WI38 (cell line): ENCODE data around the gene SAMD5.

Source experiments
- H3K4me3 ChIP-seq: 2 replicates; pipeline ENCODE4 v1.5.1; 2011; ENCODE audit warnings: low read depth, mild to moderate bottlenecking, control low read depth, low read length
- TF ChIP-seq, protein P1 (sequence below): IDR thresholded peaks from 2 replicates; pipeline ENCODE4 v1.5.1; 2012; ENCODE audit warnings: low read depth, mild to moderate bottlenecking, control low read depth, low read length

SAMD5 gene

DNA sequence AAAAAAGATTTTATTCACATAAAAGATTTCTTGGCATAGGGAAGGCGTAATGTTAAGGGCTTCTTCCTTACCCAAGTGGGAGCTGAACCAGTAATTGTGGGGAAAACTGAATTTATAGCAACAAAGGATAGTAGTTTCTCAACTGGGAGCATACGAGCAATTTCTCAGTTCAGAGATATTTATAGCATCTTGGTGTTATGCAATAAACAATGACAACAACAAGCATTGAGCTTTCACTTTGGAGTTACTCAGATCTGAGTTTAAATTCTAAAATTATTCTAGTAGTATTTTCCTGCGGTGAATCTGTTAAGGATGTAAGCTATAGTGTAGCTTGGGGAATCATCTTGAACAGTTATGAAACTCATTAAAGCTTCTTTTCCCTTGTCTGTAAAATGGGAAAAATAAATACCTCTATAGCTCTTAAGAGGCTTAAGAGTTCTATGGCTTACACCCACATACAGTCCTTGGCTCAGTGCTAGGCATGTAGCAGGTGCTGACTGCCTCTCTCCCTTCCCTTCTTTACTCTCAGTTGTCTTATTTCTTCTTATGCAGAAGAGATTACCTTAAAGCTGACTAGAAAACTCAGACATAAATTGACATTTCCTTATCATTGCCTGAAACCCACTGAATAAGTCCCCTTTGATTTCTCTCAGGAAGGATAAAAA lies 58.8 kb downstream of the SAMD5 start:
- no peak overlapping the region for H3K4me3 ChIP-seq
- TF ChIP-seq, protein P1, sequence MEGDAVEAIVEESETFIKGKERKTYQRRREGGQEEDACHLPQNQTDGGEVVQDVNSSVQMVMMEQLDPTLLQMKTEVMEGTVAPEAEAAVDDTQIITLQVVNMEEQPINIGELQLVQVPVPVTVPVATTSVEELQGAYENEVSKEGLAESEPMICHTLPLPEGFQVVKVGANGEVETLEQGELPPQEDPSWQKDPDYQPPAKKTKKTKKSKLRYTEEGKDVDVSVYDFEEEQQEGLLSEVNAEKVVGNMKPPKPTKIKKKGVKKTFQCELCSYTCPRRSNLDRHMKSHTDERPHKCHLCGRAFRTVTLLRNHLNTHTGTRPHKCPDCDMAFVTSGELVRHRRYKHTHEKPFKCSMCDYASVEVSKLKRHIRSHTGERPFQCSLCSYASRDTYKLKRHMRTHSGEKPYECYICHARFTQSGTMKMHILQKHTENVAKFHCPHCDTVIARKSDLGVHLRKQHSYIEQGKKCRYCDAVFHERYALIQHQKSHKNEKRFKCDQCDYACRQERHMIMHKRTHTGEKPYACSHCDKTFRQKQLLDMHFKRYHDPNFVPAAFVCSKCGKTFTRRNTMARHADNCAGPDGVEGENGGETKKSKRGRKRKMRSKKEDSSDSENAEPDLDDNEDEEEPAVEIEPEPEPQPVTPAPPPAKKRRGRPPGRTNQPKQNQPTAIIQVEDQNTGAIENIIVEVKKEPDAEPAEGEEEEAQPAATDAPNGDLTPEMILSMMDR = no peak

DNA sequence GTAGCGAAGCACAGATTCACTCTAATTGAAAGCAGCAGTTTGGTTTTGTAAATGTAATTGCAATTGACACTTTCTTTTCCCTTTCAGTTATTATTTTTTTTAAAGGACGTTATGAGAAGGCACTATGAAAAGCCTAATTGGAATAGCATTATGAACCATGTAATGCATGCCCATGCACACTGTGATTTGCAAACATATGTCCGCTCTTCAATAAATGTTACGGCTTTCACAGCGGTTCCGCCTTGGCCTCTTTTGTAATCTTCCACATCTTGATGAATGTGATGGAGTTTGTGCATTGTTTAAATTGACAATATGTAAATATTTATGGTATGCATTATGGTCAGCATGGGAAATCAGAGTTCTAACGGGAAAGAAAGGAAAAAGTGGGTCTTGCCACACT lies 61.3 kb downstream of the SAMD5 start:
- TF ChIP-seq, protein P1 = no peak
- H3K4me3 ChIP-seq = no peak overlapping the region

DNA sequence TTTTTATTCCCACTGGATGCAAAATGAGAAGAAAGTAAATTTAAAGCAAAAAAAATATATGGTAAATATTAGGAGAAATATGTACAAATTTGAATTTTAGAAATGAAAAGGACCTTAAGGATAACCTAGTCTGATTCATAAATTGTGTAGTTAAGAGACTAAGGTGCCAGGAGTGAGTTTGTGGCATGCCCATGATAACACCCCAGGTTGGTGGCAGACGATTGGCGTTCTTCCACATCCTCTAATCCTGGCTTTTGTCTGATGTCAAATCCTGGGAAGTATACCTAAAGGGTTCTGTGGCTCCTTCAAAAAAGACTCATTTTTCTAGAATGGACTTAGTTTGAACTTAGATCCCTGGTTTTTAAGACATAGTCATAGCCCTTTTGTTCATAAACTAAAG lies 62.2 kb downstream of the SAMD5 start:
- no peak overlapping the region for H3K4me3 ChIP-seq
- TF ChIP-seq, protein P1 = no peak

DNA sequence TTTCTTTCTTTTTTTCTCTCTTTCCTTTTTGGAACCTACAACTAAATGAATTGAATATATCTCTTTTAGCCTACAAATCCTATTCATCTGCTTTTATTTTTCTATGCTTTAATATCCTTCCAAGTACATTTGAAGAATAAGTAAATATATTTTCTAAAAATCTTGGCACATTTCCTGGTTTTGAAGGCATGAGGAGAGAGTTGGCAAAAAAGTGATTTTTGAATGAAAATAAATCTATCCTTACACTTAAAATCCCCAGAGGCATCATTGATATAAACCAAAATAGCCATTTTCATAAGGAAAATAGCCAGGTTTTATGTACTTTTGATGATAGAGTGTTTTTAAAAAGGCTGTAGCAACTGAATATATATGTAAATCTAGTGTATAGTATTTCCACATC lies 69.0 kb downstream of the SAMD5 start:
- TF ChIP-seq, protein P1 = no peak

DNA sequence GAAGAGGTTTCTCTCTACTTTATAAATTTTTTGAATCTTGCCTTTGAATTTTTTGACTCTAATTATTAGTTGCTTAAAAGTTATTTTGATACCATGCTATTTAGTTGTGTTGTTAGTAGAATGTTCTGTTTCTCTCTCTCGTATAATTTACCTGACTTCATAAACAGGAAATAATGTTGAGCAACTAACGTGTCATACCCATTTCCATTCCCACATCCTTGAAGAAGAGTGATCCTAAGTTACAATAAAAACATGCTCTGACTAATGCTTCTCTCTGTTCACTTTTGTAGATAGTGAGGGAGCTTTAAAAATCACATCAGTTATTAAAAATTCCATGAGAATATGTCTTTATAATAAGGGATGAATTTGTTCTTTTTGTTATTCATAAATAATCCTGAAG lies 69.7 kb downstream of the SAMD5 start:
- no peak overlapping the region for H3K4me3 ChIP-seq
- TF ChIP-seq, protein P1 = no peak

More for the DNA sequence above, 69.0 kb downstream of the SAMD5 start:
- no peak overlapping the region for H3K4me3 ChIP-seq

DNA sequence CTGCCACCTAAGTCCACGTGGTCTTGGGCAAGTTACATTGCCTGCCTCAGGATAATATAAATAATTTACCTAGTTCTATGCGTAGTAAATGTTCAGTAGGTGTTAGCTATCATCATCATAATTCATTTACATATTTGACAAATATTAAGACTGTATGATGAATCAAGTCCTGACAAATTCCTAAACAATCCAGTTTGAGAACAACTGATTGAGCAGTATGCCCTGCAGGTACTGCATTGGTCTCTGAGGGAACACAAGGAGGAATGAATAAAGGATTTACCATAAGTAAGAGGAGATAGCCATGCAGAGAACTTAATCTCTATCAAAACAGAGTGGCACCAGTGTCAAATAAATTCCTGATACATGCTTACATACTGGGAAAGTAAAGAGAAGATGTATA lies 70.4 kb downstream of the SAMD5 start:
- H3K4me3 ChIP-seq = no peak overlapping the region
- TF ChIP-seq, protein P1 = no peak

DNA sequence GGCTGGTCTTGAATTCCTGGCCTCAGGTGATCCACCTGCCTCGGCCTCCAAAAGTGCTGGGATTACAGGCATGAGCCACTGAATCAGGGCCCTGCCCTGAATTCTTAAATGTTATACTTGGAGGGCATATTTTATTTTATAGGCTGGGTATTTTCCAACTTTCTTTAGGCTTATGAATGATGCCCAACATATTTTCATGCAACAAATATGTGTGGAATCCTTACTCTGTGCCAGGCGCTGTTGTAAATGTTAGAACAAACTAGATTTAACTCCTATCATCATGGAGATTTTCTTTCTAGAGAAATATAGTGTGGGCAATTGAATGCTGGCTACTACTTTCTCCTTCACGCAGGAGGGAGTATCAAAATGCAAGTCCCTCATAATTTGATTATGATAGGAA lies 71.2 kb downstream of the SAMD5 start:
- TF ChIP-seq, protein P1 = no peak
- H3K4me3 ChIP-seq = no peak overlapping the region
